OCI-LY1 (cell line): Measurements from ENCODE around the gene SERPINA1.

Experiments
- H2AFZ ChIP-seq: fragments of 200-600 bp; sonication (generic), shearing (Covaris generic); 2 replicates; pipeline ENCODE4 v1.6.0; 2014; ENCODE audit warnings: antibody characterized with exemption, mild to moderate bottlenecking, low read length
- H3F3A ChIP-seq: fragments of 200-600 bp; sonication (generic), shearing (Covaris generic); 2 replicates; pipeline ENCODE4 v1.6.0; 2014; ENCODE audit warnings: mild to moderate bottlenecking, antibody characterized with exemption, low read length, moderate library complexity; ENCODE audit not compliant: insufficient read depth
- H3K27ac ChIP-seq: fragments of 200-600 bp; sonication (generic); 2 replicates; pipeline ENCODE4 v1.5.1; 2014; ENCODE audit warnings: low read length, mixed run types, mild to moderate bottlenecking, low read depth; ENCODE audit not compliant: poor library complexity, severe bottlenecking
- H3K27me3 ChIP-seq: fragments of 200-600 bp; sonication (generic); 2 replicates; pipeline ENCODE4 v1.6.0; 2014; ENCODE audit warnings: antibody characterized with exemption, mild to moderate bottlenecking, low read length, moderate library complexity; ENCODE audit not compliant: insufficient read depth
- H3K36me3 ChIP-seq: fragments of 200-600 bp; sonication (generic); 2 replicates; pipeline ENCODE4 v1.6.1; 2014; ENCODE audit warnings: mild to moderate bottlenecking, antibody characterized with exemption, low read length, moderate library complexity, mixed read lengths; ENCODE audit not compliant: insufficient read depth
- H3K4me1 ChIP-seq: fragments of 200-600 bp; sonication (generic); 2 replicates; pipeline ENCODE4 v1.5.1; 2014; ENCODE audit warnings: mild to moderate bottlenecking, low read length, moderate library complexity; ENCODE audit not compliant: insufficient read depth, severe bottlenecking
- H3K4me2 ChIP-seq: fragments of 200-600 bp; sonication (generic), shearing (Covaris generic); 2 replicates; pipeline ENCODE4 v1.6.1; 2014; ENCODE audit warnings: low read length
- H3K4me3 ChIP-seq: fragments of 200-600 bp; sonication (generic); 2 replicates; pipeline ENCODE4 v1.5.1; 2014; ENCODE audit warnings: low read length, low read depth, mild to moderate bottlenecking, mixed read lengths; ENCODE audit not compliant: poor library complexity, severe bottlenecking
- H3K79me2 ChIP-seq: fragments of 200-600 bp; shearing (Covaris generic); 2 replicates; pipeline ENCODE4 v1.6.1; 2016; ENCODE audit warnings: mixed run types, low read length, mixed read lengths; ENCODE audit not compliant: insufficient read depth
- H3K9ac ChIP-seq: fragments of 200-600 bp; sonication (generic), shearing (Covaris generic); 2 replicates; pipeline ENCODE4 v1.6.1; 2014; ENCODE audit warnings: mild to moderate bottlenecking, low read length, mixed read lengths
- H3K9me2 ChIP-seq: fragments of 200-600 bp; sonication (generic), shearing (Covaris generic); 2 replicates; pipeline ENCODE4 v1.6.1; 2014; ENCODE audit warnings: low read depth, mild to moderate bottlenecking, low read length, mixed read lengths
- H3K9me3 ChIP-seq: fragments of 200-600 bp; shearing (Covaris generic); 2 replicates; pipeline ENCODE4 v1.6.1; 2014; ENCODE audit warnings: low read length, mixed read lengths
- H4K20me1 ChIP-seq: fragments of 200-600 bp; sonication (generic), shearing (Covaris generic); 2 replicates; pipeline ENCODE4 v1.6.0; 2016; ENCODE audit warnings: mild to moderate bottlenecking, low read length; ENCODE audit not compliant: insufficient read depth
- EZH2 ChIP-seq: fragments of 200-600 bp; sonication (generic), shearing (Covaris generic); IDR thresholded peaks from 2 replicates; pipeline ENCODE4 v1.8.0; 2017; ENCODE audit warnings: borderline replicate concordance, mixed run types, mild to moderate bottlenecking, antibody characterized with exemption, low read length, moderate library complexity, mixed read lengths
- TF ChIP-seq, protein P1 (sequence below): fragments of 200-600 bp; sonication (generic), shearing (Covaris generic); IDR thresholded peaks from 2 replicates; pipeline ENCODE4 v1.5.1; 2017; ENCODE audit warnings: mild to moderate bottlenecking, antibody characterized with exemption, low read length, moderate library complexity, mixed read lengths

SERPINA1 gene

DNA sequence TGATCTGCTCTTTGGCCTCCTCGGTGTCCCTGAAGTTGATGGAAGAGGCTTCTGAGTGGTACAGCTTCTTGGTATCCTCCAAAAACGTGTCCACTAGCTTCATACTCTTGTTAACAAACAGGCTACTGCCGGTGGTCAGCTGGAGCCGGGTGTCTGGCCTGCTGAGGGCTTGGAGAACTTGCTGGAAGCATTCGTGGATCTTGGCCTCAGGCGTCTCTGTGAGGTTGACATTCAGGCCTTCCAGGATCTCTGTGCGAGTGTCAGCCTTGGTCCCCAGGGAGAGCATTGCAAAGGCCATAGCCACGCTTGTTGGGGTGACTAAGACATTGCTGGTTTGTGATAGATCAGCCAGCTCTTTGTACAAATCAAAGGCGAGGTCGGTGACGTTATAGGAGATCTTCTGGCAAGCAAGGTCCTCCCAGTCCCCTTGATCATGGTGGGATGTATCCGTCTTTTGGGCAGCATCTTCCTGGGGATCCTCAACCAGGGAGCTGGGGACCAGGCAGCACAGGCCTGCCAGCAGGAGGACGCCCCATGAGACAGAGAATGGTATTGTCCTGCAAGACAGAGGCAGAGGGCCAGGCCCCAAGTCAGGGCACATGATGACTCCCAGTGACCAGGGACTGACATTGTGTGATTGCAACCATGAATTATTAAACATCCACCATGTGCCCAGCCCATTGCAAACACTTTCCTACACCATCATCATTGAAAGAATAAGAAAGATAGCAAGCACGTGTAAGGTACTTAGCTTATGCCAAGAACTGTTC, 22.1 kb downstream of the SERPINA1 start, which contains the start of gene SERPINA2:
TSS of gene SERPINA2 (minus strand) at position 553 of the 770 bp plus-strand sequence.
- no peak within 1 kb of the TSS for H3K27ac ChIP-seq
- H3K9ac ChIP-seq: no peak within 1 kb of the TSS
- H3K9me3 ChIP-seq: no peaks in the 10 kb centered on the region
- H4K20me1 ChIP-seq: no peaks in the 10 kb centered on the region
- no peaks in the 10 kb centered on the region for H3K4me1 ChIP-seq
- no peaks in the 10 kb centered on the region for H3K9me2 ChIP-seq
- H3K79me2 ChIP-seq: no peaks in the 10 kb centered on the region
- TF ChIP-seq, protein P1, sequence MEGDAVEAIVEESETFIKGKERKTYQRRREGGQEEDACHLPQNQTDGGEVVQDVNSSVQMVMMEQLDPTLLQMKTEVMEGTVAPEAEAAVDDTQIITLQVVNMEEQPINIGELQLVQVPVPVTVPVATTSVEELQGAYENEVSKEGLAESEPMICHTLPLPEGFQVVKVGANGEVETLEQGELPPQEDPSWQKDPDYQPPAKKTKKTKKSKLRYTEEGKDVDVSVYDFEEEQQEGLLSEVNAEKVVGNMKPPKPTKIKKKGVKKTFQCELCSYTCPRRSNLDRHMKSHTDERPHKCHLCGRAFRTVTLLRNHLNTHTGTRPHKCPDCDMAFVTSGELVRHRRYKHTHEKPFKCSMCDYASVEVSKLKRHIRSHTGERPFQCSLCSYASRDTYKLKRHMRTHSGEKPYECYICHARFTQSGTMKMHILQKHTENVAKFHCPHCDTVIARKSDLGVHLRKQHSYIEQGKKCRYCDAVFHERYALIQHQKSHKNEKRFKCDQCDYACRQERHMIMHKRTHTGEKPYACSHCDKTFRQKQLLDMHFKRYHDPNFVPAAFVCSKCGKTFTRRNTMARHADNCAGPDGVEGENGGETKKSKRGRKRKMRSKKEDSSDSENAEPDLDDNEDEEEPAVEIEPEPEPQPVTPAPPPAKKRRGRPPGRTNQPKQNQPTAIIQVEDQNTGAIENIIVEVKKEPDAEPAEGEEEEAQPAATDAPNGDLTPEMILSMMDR: no peak
- TF ChIP-seq EZH2: no peak
- no peak within 1 kb of the TSS for H3K4me3 ChIP-seq
- no peak within 1 kb of the TSS for H2AFZ ChIP-seq
- H3K27me3 ChIP-seq: no peaks in the 10 kb centered on the region
- no peak within 1 kb of the TSS for H3K4me2 ChIP-seq
- H3F3A ChIP-seq: no peaks in the 10 kb centered on the region
- no peaks in the 10 kb centered on the region for H3K36me3 ChIP-seq

- Histone ChIP-seq H3K9me2 (no peaks in the 10 kb centered on the region), H3K4me3 (no peak overlapping the region), H3K4me1 (no peaks in the 10 kb centered on the region), H3K27ac (no peak overlapping the region), H3K9ac (no peak overlapping the region), H3K27me3 (no peaks in the 10 kb centered on the region), H3K9me3 (no peaks in the 10 kb centered on the region), H3K4me2 (no peak overlapping the region), H3K79me2 (no peaks in the 10 kb centered on the region), H3F3A (no peaks in the 10 kb centered on the region), H3K36me3 (no peaks in the 10 kb centered on the region), H4K20me1 (no peaks in the 10 kb centered on the region), H2AFZ (no peak overlapping the region)
- no peak for TF ChIP-seq EZH2
- TF ChIP-seq, protein P1: no peak
These were observed 22.8 kb downstream of the SERPINA1 start for GRCh38 chr14:94365624-94366023.

- no peaks in the 10 kb centered on the region for H3K79me2 ChIP-seq
- H3K4me2 ChIP-seq: no peak overlapping the region
- TF ChIP-seq, protein P1: no peak
- TF ChIP-seq EZH2: no peak
- H3K4me3 ChIP-seq: no peak overlapping the region
- no peaks in the 10 kb centered on the region for H3K9me2 ChIP-seq
- no peak overlapping the region for H2AFZ ChIP-seq
- H3K36me3 ChIP-seq: no peaks in the 10 kb centered on the region
- H3K9ac ChIP-seq: no peak overlapping the region
- no peaks in the 10 kb centered on the region for H3F3A ChIP-seq
- no peaks in the 10 kb centered on the region for H3K9me3 ChIP-seq
- no peaks in the 10 kb centered on the region for H3K27me3 ChIP-seq
- no peak overlapping the region for H3K27ac ChIP-seq
- no peaks in the 10 kb centered on the region for H4K20me1 ChIP-seq
- no peaks in the 10 kb centered on the region for H3K4me1 ChIP-seq
These were observed 23.4 kb downstream of the SERPINA1 start for GRCh38 chr14:94364964-94365363.
